Measurements from ENCODE around the gene HAUS8. TPM values are rescaled to one million over a fixed set of nuclear protein-coding genes. Genes with fewer than 3 reads are reported as not detected.
"Not testable (repeated sequence)": the region's sequence is repeated elsewhere in the genome, so short reads cannot be mapped to it uniquely, and the experiment has no call there.

Gene HAUS8
- total RNA-seq, 4 donors from 2014 or later: 9.7 to 29.7 (median 10.1) TPM

- no peak for DNase-seq
- Histone ChIP-seq H3K27ac (no peak overlapping the region), H3K4me3 (no peak overlapping the region), H3K27me3 (no peaks in the 10 kb centered on the region), H3K36me3 (no peaks in the 10 kb centered on the region), H3K4me1 (no peaks in the 10 kb centered on the region), H3K9me3 (peaks cover 0 to 10% (median 0%) of the 10 kb centered on the region in 4 donors)
- TF ChIP-seq CTCF (IDR thresholded peaks at IDR 0.05): no peak
- no peak for TF ChIP-seq POLR2A (IDR thresholded peaks at IDR 0.05)
These were observed 54.9 kb downstream of the HAUS8 start for GRCh38 chr19:17020385-17020784.

- not testable (repeated sequence) for H3K4me1 ChIP-seq, H3K36me3 ChIP-seq, H3K9me3 ChIP-seq, H3K27me3 ChIP-seq, H3K27ac ChIP-seq, H3K4me3 ChIP-seq, DNase-seq
These were observed 60.9 kb downstream of the HAUS8 start for GRCh38 chr19:17014212-17014861.

- Histone ChIP-seq H3K9me3 (peaks cover 0 to 6% (median 0%) of the 10 kb centered on the region in 4 donors), H3K36me3 (no peaks in the 10 kb centered on the region), H3K27me3 (no peaks in the 10 kb centered on the region), H3K27ac (no peak overlapping the region), H3K4me3 (no peak overlapping the region), H3K4me1 (no peaks in the 10 kb centered on the region)
- no peak for DNase-seq
- no peak for TF ChIP-seq CTCF (IDR thresholded peaks at IDR 0.05)
- no peak for TF ChIP-seq POLR2A (IDR thresholded peaks at IDR 0.05)
These were observed 63.8 kb downstream of the HAUS8 start for GRCh38 chr19:17011485-17011884.

- no peak overlapping the region for H3K27ac ChIP-seq
- no peaks in the 10 kb centered on the region for H3K27me3 ChIP-seq
- H3K9me3 ChIP-seq: no peaks in the 10 kb centered on the region
- no peak for DNase-seq
- no peaks in the 10 kb centered on the region for H3K36me3 ChIP-seq
- H3K4me3 ChIP-seq: no peak overlapping the region
- H3K4me1 ChIP-seq: no peaks in the 10 kb centered on the region
- TF ChIP-seq CTCF (IDR thresholded peaks at IDR 0.05) (no peak), POLR2A (IDR thresholded peaks at IDR 0.05) (no peak)
These were observed 68.7 kb downstream of the HAUS8 start for GRCh38 chr19:17006579-17006978.

- Histone ChIP-seq H3K27me3 (no peaks in the 10 kb centered on the region), H3K4me1 (no peaks in the 10 kb centered on the region), H3K4me3 (no peak overlapping the region), H3K9me3 (no peaks in the 10 kb centered on the region), H3K27ac (no peak overlapping the region), H3K36me3 (no peaks in the 10 kb centered on the region)
- DNase-seq: no peak
- TF ChIP-seq CTCF (IDR thresholded peaks at IDR 0.05): no peak
- TF ChIP-seq POLR2A (IDR thresholded peaks at IDR 0.05): no peak
These were observed 70.3 kb downstream of the HAUS8 start for GRCh38 chr19:17005000-17005399.

- Histone ChIP-seq H3K27ac (no peak overlapping the region), H3K36me3 (no peaks in the 10 kb centered on the region), H3K9me3 (no peaks in the 10 kb centered on the region), H3K27me3 (no peaks in the 10 kb centered on the region), H3K4me3 (no peak overlapping the region), H3K4me1 (no peaks in the 10 kb centered on the region)
- TF ChIP-seq CTCF (IDR thresholded peaks at IDR 0.05): no peak
- TF ChIP-seq POLR2A (IDR thresholded peaks at IDR 0.05): no peak
- DNase-seq: no peak
These were observed 70.9 kb downstream of the HAUS8 start for GRCh38 chr19:17004386-17004785.
